Glutamatergic neuron (in vitro differentiated cells): ENCODE measurements around the gene SLC38A4. TPM values are rescaled to one million over a fixed set of nuclear protein-coding genes. Genes with fewer than 3 reads are reported as not detected.

Source experiments
- DNase-seq: peaks from one replicate; pipeline ENCODE4 v3.0.0; 2022
- H3K27ac Mint-ChIP-seq: one replicate; pipeline ENCODE4 v1.8.0; 2020; ENCODE audit warnings: mild to moderate bottlenecking, mixed read lengths, inconsistent platforms; ENCODE audit not compliant: unreplicated experiment
- H3K27me3 Mint-ChIP-seq: one replicate; pipeline ENCODE4 v1.8.0; 2020; ENCODE audit warnings: mild to moderate bottlenecking, moderate library complexity, mixed read lengths, inconsistent platforms; ENCODE audit not compliant: unreplicated experiment
- H3K36me3 Mint-ChIP-seq: one replicate; pipeline ENCODE4 v1.8.0; 2020; ENCODE audit warnings: mild to moderate bottlenecking, mixed read lengths, inconsistent platforms; ENCODE audit not compliant: unreplicated experiment
- H3K4me1 Mint-ChIP-seq: one replicate; pipeline ENCODE4 v1.8.0; 2020; ENCODE audit warnings: mild to moderate bottlenecking, low read depth, mixed read lengths, inconsistent platforms; ENCODE audit not compliant: unreplicated experiment
- H3K4me3 Mint-ChIP-seq: one replicate; pipeline ENCODE4 v1.8.0; 2020; ENCODE audit warnings: mild to moderate bottlenecking, mixed read lengths, inconsistent platforms; ENCODE audit not compliant: unreplicated experiment
- H3K9me3 Mint-ChIP-seq: one replicate; pipeline ENCODE4 v1.8.0; 2020; ENCODE audit warnings: mild to moderate bottlenecking, moderate library complexity, mixed read lengths, inconsistent platforms; ENCODE audit not compliant: unreplicated experiment
- total RNA-seq: library from RNA; stranded (reverse); fragmentation: NEBNext Ultra II Directional; extraction: Animal tissue kit (Norgen Biotek cat#: 25700); gene quantifications from one replicate; pipeline ENCODE4 v1.2.1, GENCODE V29; 2021; ENCODE audit not compliant: unreplicated experiment
- TF ChIP-seq, protein P1 (sequence below): fragments of 200-600 bp; sonication (generic); IDR thresholded peaks from one replicate; pipeline ENCODE4 v1.5.0; 2021; ENCODE audit not compliant: partially characterized antibody, unreplicated experiment

The SLC38A4 gene
- total RNA-seq, 1 donor from 2014 or later = 0.98 TPM

DNA sequence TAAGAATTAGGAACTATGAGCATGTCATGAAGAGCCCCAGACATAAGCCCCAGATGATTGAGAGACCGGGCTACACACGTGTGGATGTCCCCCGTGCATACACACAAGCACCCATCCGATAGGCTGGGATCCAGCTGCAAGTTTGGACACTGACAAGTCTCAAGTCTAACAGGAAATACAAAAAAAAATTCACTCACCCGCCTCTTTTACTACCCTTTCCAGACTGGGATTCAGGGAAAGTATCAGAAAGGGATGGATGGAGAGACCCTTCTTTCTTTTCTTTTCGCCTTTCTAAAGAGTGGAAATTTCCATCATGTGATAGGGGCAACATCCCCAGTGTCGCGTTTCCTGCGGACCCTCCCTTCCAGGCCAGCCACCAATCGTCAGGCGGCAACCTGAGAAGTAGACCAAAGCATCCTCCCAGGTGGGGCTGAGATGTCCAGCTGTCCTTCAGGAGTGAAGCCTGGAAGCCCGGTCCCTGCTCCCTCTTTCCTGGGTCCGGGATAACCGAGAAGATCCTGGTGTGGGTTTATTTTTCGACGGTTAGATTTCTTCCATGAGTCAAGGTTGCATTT is 6.4 kb upstream of the SLC38A4 start:
- H3K4me3 Mint-ChIP-seq = peak overlapping the region; percentile 97
- H3K27ac Mint-ChIP-seq = no peak overlapping the region
- TF ChIP-seq, protein P1, sequence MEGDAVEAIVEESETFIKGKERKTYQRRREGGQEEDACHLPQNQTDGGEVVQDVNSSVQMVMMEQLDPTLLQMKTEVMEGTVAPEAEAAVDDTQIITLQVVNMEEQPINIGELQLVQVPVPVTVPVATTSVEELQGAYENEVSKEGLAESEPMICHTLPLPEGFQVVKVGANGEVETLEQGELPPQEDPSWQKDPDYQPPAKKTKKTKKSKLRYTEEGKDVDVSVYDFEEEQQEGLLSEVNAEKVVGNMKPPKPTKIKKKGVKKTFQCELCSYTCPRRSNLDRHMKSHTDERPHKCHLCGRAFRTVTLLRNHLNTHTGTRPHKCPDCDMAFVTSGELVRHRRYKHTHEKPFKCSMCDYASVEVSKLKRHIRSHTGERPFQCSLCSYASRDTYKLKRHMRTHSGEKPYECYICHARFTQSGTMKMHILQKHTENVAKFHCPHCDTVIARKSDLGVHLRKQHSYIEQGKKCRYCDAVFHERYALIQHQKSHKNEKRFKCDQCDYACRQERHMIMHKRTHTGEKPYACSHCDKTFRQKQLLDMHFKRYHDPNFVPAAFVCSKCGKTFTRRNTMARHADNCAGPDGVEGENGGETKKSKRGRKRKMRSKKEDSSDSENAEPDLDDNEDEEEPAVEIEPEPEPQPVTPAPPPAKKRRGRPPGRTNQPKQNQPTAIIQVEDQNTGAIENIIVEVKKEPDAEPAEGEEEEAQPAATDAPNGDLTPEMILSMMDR = no peak
- no peaks in the 10 kb centered on the region for H3K9me3 Mint-ChIP-seq
- peaks cover 13% of the 10 kb centered on the region for H3K27me3 Mint-ChIP-seq
- H3K4me1 Mint-ChIP-seq = peaks cover 5% of the 10 kb centered on the region
- no peak for DNase-seq
- no peaks in the 10 kb centered on the region for H3K36me3 Mint-ChIP-seq

DNA sequence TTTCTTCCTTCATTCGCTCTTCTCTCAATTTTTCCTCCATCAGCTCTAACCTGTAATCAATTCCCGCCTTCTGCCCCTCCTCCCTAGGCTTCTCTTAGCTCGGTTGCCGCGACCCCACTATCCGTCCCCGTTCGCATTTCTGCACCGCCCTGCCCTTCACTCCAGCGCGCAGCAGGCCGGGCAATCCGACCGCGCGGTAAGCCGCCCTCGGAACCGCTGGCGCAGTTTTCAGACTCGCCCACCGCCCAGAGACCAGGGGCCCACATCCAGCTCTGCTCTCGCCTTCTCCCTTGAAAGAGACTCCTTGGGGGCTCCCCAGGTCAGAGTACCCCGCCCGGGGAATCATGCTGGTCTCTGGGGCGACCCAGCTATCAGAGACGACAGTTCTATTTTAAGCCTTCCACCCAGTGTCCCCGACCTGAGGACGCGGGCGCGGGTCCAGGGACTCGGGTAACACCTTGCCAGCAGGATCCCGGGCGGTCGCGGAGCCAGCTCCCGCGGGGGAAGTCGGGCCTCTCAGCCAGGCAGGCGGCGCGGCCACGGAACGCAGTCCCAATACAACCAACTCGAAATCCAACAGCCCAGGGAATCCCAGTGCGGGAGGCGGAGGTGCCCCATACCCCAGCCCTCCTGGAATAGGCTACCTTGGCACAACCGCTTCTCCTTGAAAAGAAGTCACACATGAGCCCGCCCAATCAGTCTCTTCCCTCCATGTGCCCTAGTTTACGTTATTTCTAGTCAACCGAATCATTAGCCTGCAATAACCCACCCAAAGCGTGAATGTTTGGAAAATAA is 5.7 kb upstream of the SLC38A4 start:
- peaks cover 13% of the 10 kb centered on the region for H3K27me3 Mint-ChIP-seq
- H3K27ac Mint-ChIP-seq = no peak overlapping the region
- H3K4me3 Mint-ChIP-seq = peak overlapping the region; percentile 97
- DNase-seq = peak; percentile 56
- no peaks in the 10 kb centered on the region for H3K36me3 Mint-ChIP-seq
- TF ChIP-seq, protein P1 = no peak
- peaks cover 5% of the 10 kb centered on the region for H3K4me1 Mint-ChIP-seq
- H3K9me3 Mint-ChIP-seq = no peaks in the 10 kb centered on the region

DNA sequence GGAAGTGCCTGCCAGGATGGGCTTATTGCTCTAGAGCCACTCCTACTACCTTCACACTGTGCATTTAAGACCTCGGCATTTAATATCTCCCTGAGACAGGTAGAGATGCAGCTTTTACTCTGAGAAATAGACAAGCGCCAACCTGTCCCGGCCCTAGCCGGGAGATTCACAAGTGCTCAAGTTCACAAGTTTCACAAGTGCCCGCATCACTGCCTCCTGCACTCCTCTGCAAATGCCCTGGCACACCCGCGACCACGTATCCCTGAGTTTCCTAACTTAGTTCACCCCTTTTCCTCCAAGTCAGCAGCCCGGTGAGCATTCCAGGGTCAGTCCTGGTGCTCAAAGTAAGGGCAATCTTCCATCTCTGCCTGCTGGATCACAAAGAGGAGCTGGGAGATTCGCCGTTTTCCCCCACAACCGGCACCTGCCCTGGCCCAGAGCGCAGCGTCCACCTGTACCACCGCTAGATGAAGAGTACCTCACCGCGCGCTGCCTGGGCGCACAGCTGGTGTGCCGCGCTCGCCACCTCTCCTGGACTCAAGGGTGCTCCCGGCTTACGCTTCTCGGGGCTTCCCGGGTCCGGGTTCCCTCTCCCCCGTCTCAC is 5.0 kb upstream of the SLC38A4 start:
- H3K36me3 Mint-ChIP-seq = no peaks in the 10 kb centered on the region
- no peak for DNase-seq
- H3K9me3 Mint-ChIP-seq = no peaks in the 10 kb centered on the region
- peaks cover 13% of the 10 kb centered on the region for H3K27me3 Mint-ChIP-seq
- TF ChIP-seq, protein P1 = no peak
- H3K4me1 Mint-ChIP-seq = peaks cover 5% of the 10 kb centered on the region
- no peak overlapping the region for H3K27ac Mint-ChIP-seq
- H3K4me3 Mint-ChIP-seq = peak overlapping the region; percentile 97

DNA sequence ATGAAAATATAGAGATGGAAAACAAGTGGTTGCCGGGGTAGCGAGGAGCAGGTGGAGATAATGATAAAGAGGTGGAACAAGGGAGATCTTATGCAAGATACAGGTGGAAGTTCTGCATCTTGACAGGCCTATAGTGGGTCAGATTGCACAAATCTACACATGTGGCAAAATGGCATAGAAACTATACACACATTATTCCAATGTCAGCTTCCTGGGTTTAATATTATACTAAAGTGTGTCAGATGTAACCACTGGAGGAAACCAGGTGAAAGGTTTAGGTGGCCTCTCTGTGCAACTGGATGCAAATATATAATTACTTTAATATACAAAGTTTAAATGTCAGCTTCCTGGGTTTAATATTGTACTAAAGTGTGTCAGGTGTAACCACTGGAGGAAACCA is 1.1 kb downstream of the SLC38A4 start:
- H3K36me3 Mint-ChIP-seq = no peaks in the 10 kb centered on the region
- H3K27me3 Mint-ChIP-seq = no peaks in the 10 kb centered on the region
- no peak for DNase-seq
- H3K4me3 Mint-ChIP-seq = no peak overlapping the region
- no peaks in the 10 kb centered on the region for H3K9me3 Mint-ChIP-seq
- no peak overlapping the region for H3K27ac Mint-ChIP-seq
- TF ChIP-seq, protein P1 = no peak
- no peaks in the 10 kb centered on the region for H3K4me1 Mint-ChIP-seq

DNA sequence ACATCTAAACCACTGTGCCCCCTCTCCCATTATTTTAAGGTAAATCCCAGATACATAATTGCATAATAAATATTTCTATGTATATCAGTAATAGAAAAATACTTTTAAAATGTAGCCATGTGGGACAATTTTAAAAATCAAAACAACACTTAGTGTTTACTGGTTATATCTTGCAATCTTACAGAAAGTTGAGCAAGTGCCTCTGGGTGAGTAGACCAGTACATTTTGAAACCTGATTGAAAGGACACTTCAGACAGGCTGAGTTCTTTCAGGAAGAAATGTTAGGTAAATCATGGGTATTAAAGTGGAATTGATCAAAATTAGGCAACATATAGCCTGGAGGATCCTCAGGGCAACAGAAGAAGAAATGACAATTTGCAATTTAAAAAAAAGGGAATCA is 7.2 kb downstream of the SLC38A4 start:
- DNase-seq = no peak
- no peaks in the 10 kb centered on the region for H3K36me3 Mint-ChIP-seq
- no peak overlapping the region for H3K27ac Mint-ChIP-seq
- no peaks in the 10 kb centered on the region for H3K9me3 Mint-ChIP-seq
- no peak overlapping the region for H3K4me3 Mint-ChIP-seq
- TF ChIP-seq, protein P1 = no peak
- H3K27me3 Mint-ChIP-seq = no peaks in the 10 kb centered on the region
- H3K4me1 Mint-ChIP-seq = peaks cover 4% of the 10 kb centered on the region
